ENCODE results near the gene SEMA3B. TPM values are rescaled to one million over a fixed set of nuclear protein-coding genes. Genes with fewer than 3 reads are reported as not detected.

The SEMA3B gene
- polyA plus RNA-seq, 3 donors = 0.56 TPM; not detected in 2

DNA sequence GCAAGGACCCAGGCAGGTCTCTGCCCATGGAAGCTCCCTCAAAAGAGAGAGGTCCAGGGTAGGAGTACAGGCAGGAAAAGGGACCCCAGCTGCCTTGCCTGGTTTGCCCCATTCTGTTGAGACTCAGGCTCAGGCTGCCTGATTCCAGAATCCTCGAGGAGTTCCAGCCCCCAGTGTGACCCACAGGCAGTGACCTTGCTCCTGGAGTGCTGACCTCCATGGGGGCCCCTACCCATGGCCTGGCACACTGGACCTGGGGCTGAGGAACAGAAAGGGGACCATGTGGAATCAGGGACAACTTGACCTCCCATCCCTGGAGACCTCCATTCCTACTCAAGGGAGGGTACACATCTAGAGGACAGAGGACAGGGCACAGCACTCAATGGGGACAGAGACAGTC lies 3.4 kb upstream of the SEMA3B start:
- H2AFZ ChIP-seq (ENCODE audit: insufficient read depth, low read depth, low read length, poor library complexity, severe bottlenecking) = no peak overlapping the region
- no peaks in the 10 kb centered on the region for H3K79me2 ChIP-seq (ENCODE audit: insufficient read depth, low read length)
- no peak for DNase-seq
- no peaks in the 10 kb centered on the region for H3K9me3 ChIP-seq (replicated peaks in 1 of 2; ENCODE audit: control insufficient read depth in 1 of 2, insufficient read depth in 1 of 2, low read length in 2 of 2)
- peaks cover 3% of the 10 kb centered on the region for H3K4me1 Mint-ChIP-seq
- H3K9ac ChIP-seq (ENCODE audit: insufficient read depth, low read length, poor library complexity, severe bottlenecking) = no peak overlapping the region
- peaks cover 0 to 22% of the 10 kb centered on the region in 2 donors for H3K27me3 ChIP-seq (ENCODE audit: control insufficient read depth in 2 of 2, insufficient read depth in 2 of 2, low read length in 2 of 2)
- H3K27ac Mint-ChIP-seq = no peak overlapping the region
- no peak overlapping the region for H3K4me2 ChIP-seq (replicated peaks; ENCODE audit: extremely low read depth, low read length, poor library complexity, severe bottlenecking)
- WGBS (ENCODE audit: insufficient coverage) = 83% methylated on average over 1 of the region's 1 CpG
- no peaks in the 10 kb centered on the region for H3K36me3 ChIP-seq (replicated peaks in 1 of 2; ENCODE audit: control insufficient read depth in 1 of 2, insufficient read depth in 2 of 2, low read length in 2 of 2)
- no peak overlapping the region for H3K4me3 Mint-ChIP-seq
- no peak overlapping the region for H3K27ac ChIP-seq (ENCODE audit: low read depth in 1 of 2, low read length in 2 of 2)
- peaks cover 31 to 40% (median 36%) of the 10 kb centered on the region in 3 donors for H3K27me3 Mint-ChIP-seq (ENCODE audit: low read depth in 3 of 3)
- no peak overlapping the region for H3K4me3 ChIP-seq (replicated peaks in 1 of 3; ENCODE audit: low read depth in 2 of 3, low read length in 3 of 3)
- TF ChIP-seq, protein P1, sequence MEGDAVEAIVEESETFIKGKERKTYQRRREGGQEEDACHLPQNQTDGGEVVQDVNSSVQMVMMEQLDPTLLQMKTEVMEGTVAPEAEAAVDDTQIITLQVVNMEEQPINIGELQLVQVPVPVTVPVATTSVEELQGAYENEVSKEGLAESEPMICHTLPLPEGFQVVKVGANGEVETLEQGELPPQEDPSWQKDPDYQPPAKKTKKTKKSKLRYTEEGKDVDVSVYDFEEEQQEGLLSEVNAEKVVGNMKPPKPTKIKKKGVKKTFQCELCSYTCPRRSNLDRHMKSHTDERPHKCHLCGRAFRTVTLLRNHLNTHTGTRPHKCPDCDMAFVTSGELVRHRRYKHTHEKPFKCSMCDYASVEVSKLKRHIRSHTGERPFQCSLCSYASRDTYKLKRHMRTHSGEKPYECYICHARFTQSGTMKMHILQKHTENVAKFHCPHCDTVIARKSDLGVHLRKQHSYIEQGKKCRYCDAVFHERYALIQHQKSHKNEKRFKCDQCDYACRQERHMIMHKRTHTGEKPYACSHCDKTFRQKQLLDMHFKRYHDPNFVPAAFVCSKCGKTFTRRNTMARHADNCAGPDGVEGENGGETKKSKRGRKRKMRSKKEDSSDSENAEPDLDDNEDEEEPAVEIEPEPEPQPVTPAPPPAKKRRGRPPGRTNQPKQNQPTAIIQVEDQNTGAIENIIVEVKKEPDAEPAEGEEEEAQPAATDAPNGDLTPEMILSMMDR (IDR thresholded peaks at IDR 0.05) = no peak
- no peaks in the 10 kb centered on the region for H3K9me3 Mint-ChIP-seq
- intact Hi-C loops (cut with micrococcal nuclease) = no loop called here
- peaks cover 2 to 5% of the 10 kb centered on the region in 2 donors for H3K4me1 ChIP-seq (ENCODE audit: control insufficient read depth in 1 of 2, insufficient read depth in 2 of 2, low read length in 2 of 2)
- peaks cover 26% of the 10 kb centered on the region for H4K20me1 ChIP-seq (ENCODE audit: insufficient read depth, low read length)
- peaks cover 2% of the 10 kb centered on the region in 2 donors for H3K36me3 Mint-ChIP-seq

DNA sequence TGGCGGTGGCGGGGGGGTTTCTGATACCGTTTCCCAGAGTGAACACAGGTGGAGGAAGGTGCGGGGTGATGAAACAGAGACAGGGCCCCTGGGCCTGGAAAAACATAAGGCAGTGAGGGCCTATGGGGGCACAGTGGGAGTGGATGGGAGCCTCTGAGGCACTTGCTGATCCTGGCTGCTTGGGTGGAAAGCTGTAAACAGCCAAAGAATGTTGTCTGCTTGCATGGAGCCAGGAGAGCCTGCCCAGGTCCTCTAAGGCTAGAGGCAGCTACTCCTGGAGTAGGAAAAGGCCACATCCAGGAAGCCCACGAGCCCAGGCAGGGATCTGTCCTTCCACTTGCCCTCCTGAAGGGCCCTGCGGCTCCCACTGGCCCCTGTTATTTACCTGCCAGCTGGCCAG lies 2.9 kb upstream of the SEMA3B start:
- H3K4me1 ChIP-seq (ENCODE audit: control insufficient read depth in 1 of 2, insufficient read depth in 2 of 2, low read length in 2 of 2) = peaks cover 0 to under 1% of the 10 kb centered on the region in 2 donors
- Mint-ChIP-seq H3K27ac (no peak overlapping the region), H3K4me1 (peaks cover 3% of the 10 kb centered on the region), H3K36me3 (peaks cover 2% of the 10 kb centered on the region in 2 donors), H3K9me3 (no peaks in the 10 kb centered on the region), H3K27me3 (ENCODE audit: low read depth in 3 of 3) (peaks cover 31 to 40% (median 37%) of the 10 kb centered on the region in 3 donors), H3K4me3 (peak overlapping the region in 1 of 2 donors; percentile 9)
- no peak overlapping the region for H3K4me2 ChIP-seq (replicated peaks; ENCODE audit: extremely low read depth, low read length, poor library complexity, severe bottlenecking)
- H4K20me1 ChIP-seq (ENCODE audit: insufficient read depth, low read length) = peaks cover 22% of the 10 kb centered on the region
- H3K9me3 ChIP-seq (replicated peaks in 1 of 2; ENCODE audit: control insufficient read depth in 1 of 2, insufficient read depth in 1 of 2, low read length in 2 of 2) = no peaks in the 10 kb centered on the region
- no peak overlapping the region for H3K4me3 ChIP-seq (replicated peaks in 1 of 3; ENCODE audit: low read depth in 2 of 3, low read length in 3 of 3)
- intact Hi-C loops (cut with micrococcal nuclease) = no loop called here
- no peak for DNase-seq
- WGBS (ENCODE audit: insufficient coverage) = 93% methylated on average over 6 of the region's 6 CpGs
- H3K79me2 ChIP-seq (ENCODE audit: insufficient read depth, low read length) = no peaks in the 10 kb centered on the region
- peaks cover 0 to 22% of the 10 kb centered on the region in 2 donors for H3K27me3 ChIP-seq (ENCODE audit: control insufficient read depth in 2 of 2, insufficient read depth in 2 of 2, low read length in 2 of 2)
- H3K27ac ChIP-seq (ENCODE audit: low read depth in 1 of 2, low read length in 2 of 2) = no peak overlapping the region
- no peak overlapping the region for H3K9ac ChIP-seq (ENCODE audit: insufficient read depth, low read length, poor library complexity, severe bottlenecking)
- TF ChIP-seq, protein P1 (IDR thresholded peaks at IDR 0.05) = no peak
- H2AFZ ChIP-seq (ENCODE audit: insufficient read depth, low read depth, low read length, poor library complexity, severe bottlenecking) = no peak overlapping the region
- no peaks in the 10 kb centered on the region for H3K36me3 ChIP-seq (replicated peaks in 1 of 2; ENCODE audit: control insufficient read depth in 1 of 2, insufficient read depth in 2 of 2, low read length in 2 of 2)

Measured in CD14-positive monocyte (primary cell).